Activated T-cell treated with anti-CD3 and anti-CD28 coated beads, Interleukin-2, amount 50 U/mL, for 48 hours (primary cell): ENCODE measurements around the gene PXN.

Experiments
- DNase-seq, 2 experiments: peaks; one replicate each; pipeline ENCODE4 v3.0.0-alpha.2; 2020

PXN gene

DNA sequence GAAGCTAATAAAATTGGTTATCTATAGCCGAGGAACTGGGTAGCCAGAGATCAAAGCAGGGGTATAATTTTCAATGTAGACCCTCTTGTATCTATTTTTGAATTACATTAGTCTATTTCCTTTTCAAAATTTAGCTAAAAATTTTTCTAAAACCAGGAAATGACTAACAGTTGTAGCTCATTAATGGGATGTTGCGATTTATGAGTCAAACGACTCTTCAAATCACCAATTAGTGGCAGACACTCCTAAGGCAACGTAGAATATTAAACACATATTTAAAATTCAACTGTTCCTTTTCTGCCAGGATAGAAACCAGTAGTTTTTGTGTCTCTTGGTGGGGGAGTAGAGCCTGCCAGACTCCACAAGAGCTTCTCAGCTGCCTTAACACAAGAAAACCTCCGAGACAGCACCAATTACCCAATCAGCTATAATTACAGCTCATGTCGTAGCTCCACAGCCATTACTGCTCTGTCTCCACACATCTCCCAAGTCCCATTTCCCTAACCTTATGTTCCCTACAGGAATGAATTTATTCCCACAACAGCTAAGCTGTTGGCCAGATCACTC, 97.9 kb downstream of the PXN start:
- no peak for DNase-seq

- DNase-seq = no peak
These were observed 101.2 kb downstream of the PXN start for GRCh38 chr12:120164293-120164692.

GRCh38 chr12:120162763-120163162, 102.8 kb downstream of the PXN start:
- no peak for DNase-seq

DNA sequence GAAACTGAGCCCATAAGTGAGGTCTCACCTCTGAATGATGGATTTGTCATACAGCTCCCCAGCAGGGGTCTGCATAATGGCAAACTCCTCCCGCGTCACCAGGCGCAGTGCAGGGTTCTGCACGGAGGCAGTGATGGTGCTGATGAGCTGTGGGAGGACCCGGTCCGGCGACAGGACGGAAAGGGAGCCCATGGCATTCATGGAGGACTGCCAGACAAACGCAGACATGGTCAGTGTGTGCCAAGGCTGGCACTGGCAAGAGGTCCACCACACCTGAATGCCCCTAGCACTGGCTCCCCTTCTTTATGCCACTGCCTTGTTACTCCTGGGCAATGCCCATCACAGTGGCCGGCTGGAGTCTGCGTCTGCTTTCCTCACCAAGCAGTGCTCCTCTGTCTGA, 103.7 kb downstream of the PXN start:
- no peak for DNase-seq
